Fibroblast of lung (primary cell): ENCODE data around the gene ZDHHC16.

ENCODE experiments used
- CTCF ChIP-seq, 2 donors: IDR thresholded peaks in 1 of 2; conservative IDR thresholded peaks in 1 of 2; 1 replicate in 1 of 2; 2 replicates in 1 of 2; pipeline ENCODE4 v1.5.1; 2011 to 2012; ENCODE audit warnings: low read length in 2 of 2, control low read depth in 1 of 2, inconsistent platforms in 1 of 2, low read depth in 1 of 2, mild to moderate bottlenecking in 1 of 2
- EZH2 ChIP-seq: IDR thresholded peaks from 2 replicates; pipeline ENCODE4 v1.5.1; 2012; ENCODE audit warnings: low read length, control low read depth, mild to moderate bottlenecking; ENCODE audit errors: missing control alignments

GRCh38 chr10:97434557-97434956, 11.4 kb upstream of the ZDHHC16 start:
- no peak for TF ChIP-seq EZH2
- no peak for TF ChIP-seq CTCF (conservative IDR thresholded peaks at IDR 0.05 in 1 of 2, IDR thresholded peaks at IDR 0.05 in 1 of 2; ENCODE audit: low read depth in 1 of 2, low read length in 2 of 2)
